GM23338 (cell line): ENCODE results near the gene BHLHE23. TPM values are rescaled to one million over a fixed set of nuclear protein-coding genes. Genes with fewer than 3 reads are reported as not detected.

ENCODE experiments used
- ATAC-seq: fragments of 200-7000 bp; cut with Tn5 transposase; 3 replicates; pipeline ENCODE4 v1.9.1; 2020
- DNase-seq: peaks from one replicate; pipeline ENCODE4 v3.0.0-alpha.2; 2015; ENCODE audit warnings: low spot score
- H2AFZ ChIP-seq: fragments of 200-600 bp; sonication (generic); 2 replicates; pipeline ENCODE4 v1.8.0; 2016; ENCODE audit warnings: antibody characterized with exemption, mild to moderate bottlenecking, moderate library complexity
- H3F3A ChIP-seq: fragments of 200-600 bp; sonication (generic); replicated peaks from 2 replicates; pipeline ENCODE4 v1.8.0; 2017; ENCODE audit warnings: antibody characterized with exemption, mixed run types, low read depth
- H3K27ac ChIP-seq: fragments of 200-600 bp; sonication (generic); 2 replicates; pipeline ENCODE4 v1.6.1; 2016; ENCODE audit warnings: low read depth
- H3K27me3 ChIP-seq: fragments of 200-600 bp; sonication (generic); 2 replicates; pipeline ENCODE4 v1.8.0; 2016; ENCODE audit warnings: mild to moderate bottlenecking, mixed run types, moderate library complexity; ENCODE audit not compliant: insufficient read depth
- H3K36me3 ChIP-seq: fragments of 200-600 bp; sonication (generic); 2 replicates; pipeline ENCODE4 v1.8.0; 2016; ENCODE audit warnings: mild to moderate bottlenecking; ENCODE audit not compliant: insufficient read depth
- H3K4me1 ChIP-seq: fragments of 200-600 bp; sonication (generic); 2 replicates; pipeline ENCODE4 v1.8.0; 2016; ENCODE audit warnings: mild to moderate bottlenecking, moderate library complexity; ENCODE audit not compliant: insufficient read depth
- H3K4me2 ChIP-seq: fragments of 200-600 bp; sonication (generic); 2 replicates; pipeline ENCODE4 v1.7.1; 2017; ENCODE audit warnings: mixed run types
- H3K4me3 ChIP-seq: fragments of 200-600 bp; sonication (generic); 2 replicates; pipeline ENCODE4 v1.6.1; 2016; ENCODE audit warnings: mixed run types
- H3K79me2 ChIP-seq: fragments of 200-600 bp; sonication (generic); replicated peaks from 2 replicates; pipeline ENCODE4 v1.8.0; 2017; ENCODE audit warnings: mild to moderate bottlenecking; ENCODE audit not compliant: insufficient read depth
- H3K9me2 ChIP-seq: fragments of 200-600 bp; sonication (generic); 2 replicates; pipeline ENCODE4 v1.8.0; 2017; ENCODE audit not compliant: insufficient read depth
- H4K20me1 ChIP-seq: fragments of 200-600 bp; sonication (generic); replicated peaks from 2 replicates; pipeline ENCODE4 v1.8.0; 2017; ENCODE audit warnings: mild to moderate bottlenecking; ENCODE audit not compliant: insufficient read depth
- H3K27ac Mint-ChIP-seq: 2 replicates; pipeline ENCODE4 v1.8.0; 2020; ENCODE audit warnings: inconsistent platforms, mild to moderate bottlenecking, moderate library complexity, mixed read lengths
- H3K27me3 Mint-ChIP-seq: 3 replicates; pipeline ENCODE4 v1.8.0; 2022; ENCODE audit warnings: low read depth, mild to moderate bottlenecking, moderate library complexity, mixed read lengths, inconsistent platforms; ENCODE audit not compliant: insufficient read depth, poor library complexity
- H3K36me3 Mint-ChIP-seq: 3 replicates; pipeline ENCODE4 v1.8.0; 2021; ENCODE audit warnings: low read depth, mild to moderate bottlenecking, inconsistent platforms, moderate library complexity, mixed read lengths
- H3K4me1 Mint-ChIP-seq: 3 replicates; pipeline ENCODE4 v1.8.0; 2020; ENCODE audit warnings: mild to moderate bottlenecking, inconsistent platforms, mixed read lengths
- H3K4me3 Mint-ChIP-seq: 3 replicates; pipeline ENCODE4 v1.8.0; 2021; ENCODE audit warnings: moderate library complexity, mild to moderate bottlenecking, inconsistent platforms, mixed read lengths
- H3K9me3 Mint-ChIP-seq: 3 replicates; pipeline ENCODE4 v1.8.0; 2020; ENCODE audit warnings: moderate library complexity, mild to moderate bottlenecking, inconsistent platforms, mixed read lengths
- CREB1 ChIP-seq: fragments of 250-450 bp; sonication (Bioruptor Pico); IDR thresholded peaks from 2 replicates; pipeline ENCODE4 v1.5.0; 2020; ENCODE audit warnings: low read depth, mild to moderate bottlenecking, moderate library complexity
- CTCF ChIP-seq, 2 experiments: fragments of 200-600 bp in 1 of 2; sonication (generic) in 1 of 2; conservative IDR thresholded peaks; 2 replicates each; pipeline versions ENCODE4 v1.5.1 to v1.6.1; 2016 to 2017; ENCODE audit warnings: antibody characterized with exemption in 2 of 2, low read depth in 2 of 2, mild to moderate bottlenecking in 2 of 2, moderate library complexity in 1 of 2
- ETS1 ChIP-seq: IDR thresholded peaks from 2 replicates; pipeline ENCODE4 v1.6.1; 2016; ENCODE audit warnings: antibody characterized with exemption
- EZH2 ChIP-seq: fragments of 200-600 bp; sonication (generic); IDR thresholded peaks from one replicate; pipeline ENCODE4 v1.8.0; 2017; ENCODE audit warnings: antibody characterized with exemption, mild to moderate bottlenecking, low read depth; ENCODE audit not compliant: unreplicated experiment
- STAT1 ChIP-seq: IDR thresholded peaks from one replicate; pipeline ENCODE4 v1.6.1; 2016; ENCODE audit warnings: antibody characterized with exemption; ENCODE audit not compliant: unreplicated experiment
- ZNF114 ChIP-seq: fragments of 250-450 bp; sonication (Bioruptor Pico); IDR thresholded peaks from 2 replicates; pipeline ENCODE4 v1.5.0; 2020; ENCODE audit warnings: mild to moderate bottlenecking, moderate library complexity
- ZNF462 ChIP-seq: fragments of 250-450 bp; sonication (Bioruptor Pico); IDR thresholded peaks from 2 replicates; pipeline ENCODE4 v1.5.0; 2020; ENCODE audit warnings: mild to moderate bottlenecking, moderate library complexity
- polyA plus RNA-seq: library from polyadenylated mRNA; unstranded; fragments of >200 nt; fragmentation: Nextera tagmentation; extraction: Ambion mirVana; gene quantifications from 2 replicates; pipeline ENCODE4 v1.2.1, GENCODE V29; 2016
- total RNA-seq: library from RNA; depleted of rRNA; stranded (reverse); fragments of >200 nt; shearing (Covaris generic); gene quantifications from 2 replicates; pipeline ENCODE4 v1.2.3, GENCODE V29; 2014

Gene BHLHE23
- total and polyA plus RNA-seq, 2 experiments from 2014 or later = 0.52 to 5.0 TPM

GRCh38 chr20:63005365-63005861 lies 1.4 kb downstream of the BHLHE23 start:
- ATAC-seq (no peak), DNase-seq (peak; percentile 54)
- Mint-ChIP-seq H3K9me3 (peaks cover 3% of the 10 kb centered on the region; the same call in 2 of the 3 replicates), H3K27me3 (peaks cover 84% of the 10 kb centered on the region), H3K36me3 (no peaks in the 10 kb centered on the region), H3K4me3 (peak overlapping the region; percentile 50; the same call in 2 of the 3 replicates), H3K27ac (no peak overlapping the region), H3K4me1 (peaks cover 44% of the 10 kb centered on the region)
- peaks cover 62% of the 10 kb centered on the region for H3K4me1 ChIP-seq
- TF ChIP-seq CTCF (conservative IDR thresholded peaks at IDR 0.05; ENCODE audit: low read depth in 2 of 2) = no peak
- TF ChIP-seq EZH2 = peak; percentile 89
- no peak overlapping the region for H3K27ac ChIP-seq
- peaks cover 16% of the 10 kb centered on the region for H3F3A ChIP-seq
- H3K9me2 ChIP-seq = no peaks in the 10 kb centered on the region
- no peaks in the 10 kb centered on the region for H3K36me3 ChIP-seq
- H2AFZ ChIP-seq = no peak overlapping the region
- no peaks in the 10 kb centered on the region for H3K79me2 ChIP-seq
- peak overlapping the region; percentile 63 for H3K4me3 ChIP-seq
- H3K4me2 ChIP-seq = peak overlapping the region; percentile 84
- H3K27me3 ChIP-seq = peaks cover 86% of the 10 kb centered on the region
- H4K20me1 ChIP-seq = peaks cover 9% of the 10 kb centered on the region; the same call in 1 of the 2 replicates

GRCh38 chr20:63004607-63005364 lies 2.0 kb downstream of the BHLHE23 start:
- Histone ChIP-seq H3K9me2 (no peaks in the 10 kb centered on the region), H3K27ac (no peak overlapping the region), H3K27me3 (peaks cover 80% of the 10 kb centered on the region), H4K20me1 (peaks cover 9% of the 10 kb centered on the region; the same call in 1 of the 2 replicates), H3F3A (peaks cover 17% of the 10 kb centered on the region), H3K4me3 (peak overlapping the region; percentile 63), H3K4me2 (peak overlapping the region; percentile 84), H3K4me1 (peaks cover 57% of the 10 kb centered on the region), H2AFZ (no peak overlapping the region), H3K36me3 (no peaks in the 10 kb centered on the region), H3K79me2 (no peaks in the 10 kb centered on the region)
- peaks cover 3% of the 10 kb centered on the region; the same call in 2 of the 3 replicates for H3K9me3 Mint-ChIP-seq
- peak overlapping the region; percentile 64 for H3K4me3 Mint-ChIP-seq
- TF ChIP-seq ETS1 (no peak), CREB1 (no peak), ZNF114 (no peak), EZH2 (peak; percentile 91), STAT1 (no peak), ZNF462 (CRISPR knock-in tag) (no peak)
- H3K36me3 Mint-ChIP-seq = no peaks in the 10 kb centered on the region
- DNase-seq (no peak), ATAC-seq (no peak)
- peaks cover 41% of the 10 kb centered on the region for H3K4me1 Mint-ChIP-seq
- H3K27me3 Mint-ChIP-seq = peaks cover 83% of the 10 kb centered on the region
- H3K27ac Mint-ChIP-seq = no peak overlapping the region
